Type B pancreatic cell (in vitro differentiated cells): ENCODE results near the gene NXNL1. TPM values are rescaled to one million over a fixed set of nuclear protein-coding genes. Genes with fewer than 3 reads are reported as not detected.
A peak's percentile ranks its signal among the peaks of the same experiment; 100 is the strongest.

Source experiments
- DNase-seq: peaks from one replicate; pipeline ENCODE4 v3.0.0; 2021; ENCODE audit warnings: mixed read lengths; ENCODE audit not compliant: unreplicated experiment; ENCODE audit errors: extremely low spot score
- H3K27ac Mint-ChIP-seq: 2 replicates; pipeline ENCODE4 v1.8.0; 2021; ENCODE audit warnings: mild to moderate bottlenecking, mixed read lengths
- H3K27me3 Mint-ChIP-seq: 2 replicates; pipeline ENCODE4 v1.8.0; 2021; ENCODE audit warnings: mixed read lengths
- H3K36me3 Mint-ChIP-seq: 2 replicates; pipeline ENCODE4 v1.8.0; 2021; ENCODE audit warnings: mixed read lengths
- H3K4me1 Mint-ChIP-seq: one replicate; pipeline ENCODE4 v1.8.0; 2021; ENCODE audit warnings: mixed read lengths; ENCODE audit not compliant: unreplicated experiment
- H3K4me3 Mint-ChIP-seq: 2 replicates; pipeline ENCODE4 v1.8.0; 2021; ENCODE audit warnings: mild to moderate bottlenecking, mixed read lengths
- H3K9me3 Mint-ChIP-seq: 2 replicates; pipeline ENCODE4 v1.8.0; 2021; ENCODE audit warnings: mixed read lengths
- CTCF ChIP-seq: fragments of 200-600 bp; sonication (generic); conservative IDR thresholded peaks from 2 replicates; pipeline ENCODE4 v1.5.0; 2021; ENCODE audit warnings: antibody characterized with exemption, mild to moderate bottlenecking
- total RNA-seq: library from RNA; stranded (reverse); gene quantifications from 2 replicates; pipeline ENCODE4 v1.2.1, GENCODE V29; 2021; ENCODE audit warnings: low replicate concordance

The NXNL1 gene
- total RNA-seq, 1 donor from 2014 or later = not detected

DNA sequence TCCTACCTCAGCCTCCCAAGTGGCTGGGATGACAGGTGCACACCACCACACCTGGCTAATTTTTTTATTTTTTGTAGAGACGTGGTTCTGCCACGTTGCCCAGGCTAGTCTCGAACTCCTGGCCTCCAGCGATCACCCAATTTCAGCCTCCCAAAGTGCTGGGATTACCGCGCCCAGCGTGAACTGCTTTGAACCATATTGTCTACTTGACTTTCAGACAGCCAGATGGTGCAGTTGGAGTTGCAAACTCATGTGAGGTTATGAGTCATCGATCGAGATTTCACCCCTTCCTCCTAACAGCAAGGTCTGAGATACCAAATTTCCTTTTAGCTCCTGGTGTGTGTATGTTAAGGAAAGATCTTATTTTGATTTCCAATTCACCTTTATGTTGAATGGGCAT, 12.3 kb upstream of the NXNL1 start:
- Mint-ChIP-seq H3K36me3 (no peaks in the 10 kb centered on the region), H3K4me3 (peak overlapping the region; percentile 22), H3K27ac (no peak overlapping the region), H3K27me3 (no peaks in the 10 kb centered on the region), H3K4me1 (peaks cover 21% of the 10 kb centered on the region), H3K9me3 (no peaks in the 10 kb centered on the region)
- TF ChIP-seq CTCF = no peak
- no peak for DNase-seq

- Mint-ChIP-seq H3K36me3 (no peaks in the 10 kb centered on the region), H3K27ac (peak overlapping the region; percentile 56), H3K9me3 (no peaks in the 10 kb centered on the region), H3K4me3 (peak overlapping the region; percentile 98), H3K4me1 (peaks cover 21% of the 10 kb centered on the region), H3K27me3 (no peaks in the 10 kb centered on the region)
- TF ChIP-seq CTCF = no peak
- DNase-seq = no peak
These were observed 10.8 kb upstream of the NXNL1 start for GRCh38 chr19:17471410-17472125.

DNA sequence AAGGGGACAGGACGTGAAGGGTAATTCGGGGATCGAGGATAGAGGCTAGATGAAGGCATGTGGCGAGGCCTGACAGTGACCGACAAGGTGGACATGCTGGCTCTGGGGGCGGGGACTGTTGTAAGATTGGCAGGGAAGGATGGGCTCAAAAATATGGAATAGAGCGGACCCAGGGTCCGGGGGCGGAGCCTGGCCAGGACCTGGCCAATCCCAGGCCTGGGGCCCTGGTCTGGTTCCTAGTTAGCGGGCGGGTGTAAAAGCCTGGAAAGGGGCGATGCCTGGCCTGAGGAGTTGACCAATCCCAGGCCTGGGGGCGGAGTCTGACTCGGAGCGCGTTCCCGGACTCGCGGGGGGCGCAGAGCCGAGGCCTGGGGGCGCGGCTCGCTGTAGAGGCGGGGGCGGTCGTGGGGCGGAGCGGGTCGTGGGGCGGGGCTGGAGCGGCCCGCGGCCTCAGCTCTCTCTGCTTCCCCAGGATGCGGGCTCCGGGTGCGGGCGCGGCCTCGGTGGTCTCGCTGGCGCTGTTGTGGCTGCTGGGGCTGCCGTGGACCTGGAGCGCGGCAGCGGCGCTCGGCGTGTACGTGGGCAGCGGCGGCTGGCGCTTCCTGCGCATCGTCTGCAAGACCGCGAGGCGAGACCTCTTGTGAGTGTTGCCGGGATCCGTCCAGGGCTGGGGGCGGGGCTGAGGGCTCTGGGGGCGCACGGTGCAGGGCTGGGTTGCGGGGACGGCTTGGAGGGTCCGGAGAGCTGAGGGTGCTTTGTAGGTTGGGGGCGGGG, 9.5 kb upstream of the NXNL1 start, which contains the start of gene SLC27A1:
Gene SLC27A1 (plus strand): TSS at position 457 of the 774 bp plus-strand sequence. CDS start 17 bp downstream, at position 474.
- no peaks in the 10 kb centered on the region for H3K36me3 Mint-ChIP-seq
- peaks cover 18% of the 10 kb centered on the region for H3K4me1 Mint-ChIP-seq
- peaks cover 3% of the 10 kb centered on the region for H3K27me3 Mint-ChIP-seq
- peak within 1 kb of the TSS; percentile 98 for H3K4me3 Mint-ChIP-seq
- peak; percentile 21 for TF ChIP-seq CTCF
- H3K9me3 Mint-ChIP-seq = no peaks in the 10 kb centered on the region
- H3K27ac Mint-ChIP-seq = peak within 1 kb of the TSS; percentile 93
- peak; percentile 99 for DNase-seq

- Mint-ChIP-seq H3K9me3 (no peaks in the 10 kb centered on the region), H3K4me1 (peaks cover 17% of the 10 kb centered on the region), H3K36me3 (no peaks in the 10 kb centered on the region), H3K27ac (peak overlapping the region; percentile 93), H3K27me3 (peaks cover 3% of the 10 kb centered on the region), H3K4me3 (peak overlapping the region; percentile 98)
- peak; percentile 93 for DNase-seq
- TF ChIP-seq CTCF = no peak
These were observed 8.8 kb upstream of the NXNL1 start for GRCh38 chr19:17469481-17470067.

- no peaks in the 10 kb centered on the region for H3K36me3 Mint-ChIP-seq
- DNase-seq = no peak
- peaks cover 3% of the 10 kb centered on the region for H3K27me3 Mint-ChIP-seq
- peak overlapping the region; percentile 93 for H3K27ac Mint-ChIP-seq
- H3K4me1 Mint-ChIP-seq = peaks cover 17% of the 10 kb centered on the region
- peak overlapping the region; percentile 98 for H3K4me3 Mint-ChIP-seq
- no peak for TF ChIP-seq CTCF
- no peaks in the 10 kb centered on the region for H3K9me3 Mint-ChIP-seq
These were observed 8.4 kb upstream of the NXNL1 start for GRCh38 chr19:17469092-17469480.
